Central memory CD4-positive, alpha-beta T cell (primary cell): ENCODE measurements around the gene FAM163A.

ENCODE experiments used
- DNase-seq: peaks from one replicate; pipeline ENCODE4 v3.0.0; 2022

FAM163A gene

GRCh38 chr1:179860652-179861051 lies 117.6 kb downstream of the FAM163A start:
- DNase-seq = no peak

GRCh38 chr1:179865377-179865776 lies 122.3 kb downstream of the FAM163A start:
- no peak for DNase-seq
